Lung (tissue), 12 donors: ENCODE results near the gene MCM9. TPM values are rescaled to one million over a fixed set of nuclear protein-coding genes. Genes with fewer than 3 reads are reported as not detected.

ENCODE experiments used
- ATAC-seq: fragments of 200-7000 bp; cut with Tn5 transposase; one replicate; pipeline ENCODE4 v1.9.1; 2020; ENCODE audit warnings: moderate number of reproducible peaks; ENCODE audit not compliant: insufficient read depth, low FRiP score
- DNase-seq, 3 donors: peaks; one replicate each; pipeline ENCODE4 v3.0.0-alpha.2; 2013 to 2017
- H3K27ac ChIP-seq, 2 donors: one replicate each; pipeline ENCODE4 v1.5.1; 2013; ENCODE audit warnings: mild to moderate bottlenecking in 2 of 2, moderate library complexity in 2 of 2, control low read depth in 1 of 2, inconsistent platforms in 1 of 2, low read depth in 1 of 2, low read length in 1 of 2
- H3K27me3 ChIP-seq, 3 donors: one replicate each; pipeline ENCODE4 v1.5.1; 2013; ENCODE audit warnings: low read length in 2 of 3; ENCODE audit not compliant: control insufficient read depth in 3 of 3, insufficient read depth in 3 of 3
- H3K36me3 ChIP-seq, 4 donors: one replicate each; pipeline ENCODE4 v1.5.1; 2013; ENCODE audit warnings: low read length in 4 of 4, mild to moderate bottlenecking in 1 of 4, moderate library complexity in 1 of 4; ENCODE audit not compliant: control insufficient read depth in 4 of 4, insufficient read depth in 4 of 4
- H3K4me1 ChIP-seq, 5 donors: one replicate each; pipeline ENCODE4 v1.5.1; 2013; ENCODE audit warnings: low read length in 5 of 5, mild to moderate bottlenecking in 2 of 5, moderate library complexity in 1 of 5; ENCODE audit not compliant: control insufficient read depth in 5 of 5, insufficient read depth in 5 of 5
- H3K4me3 ChIP-seq: one replicate; pipeline ENCODE4 v1.5.1; 2013; ENCODE audit warnings: mild to moderate bottlenecking, control low read depth, moderate library complexity
- H3K9ac ChIP-seq, 2 donors: one replicate each; pipeline ENCODE4 v1.5.1; 2013; ENCODE audit warnings: low read length in 2 of 2, control low read depth in 1 of 2; ENCODE audit not compliant: insufficient read depth in 1 of 2
- H3K9me3 ChIP-seq, 4 donors: one replicate each; pipeline ENCODE4 v1.5.1; 2013; ENCODE audit warnings: low read length in 3 of 4, mild to moderate bottlenecking in 1 of 4, moderate library complexity in 1 of 4; ENCODE audit not compliant: control insufficient read depth in 4 of 4, insufficient read depth in 3 of 4
- WGBS, 2 donors: extraction: QIAGEN DNeasy Blood & Tissue Kit; methylation state at CpG; one replicate each; pipeline ENCODE4 v1.1.7; 2013; 5-methylcytosine and 5-hydroxymethylcytosine counted together
- polyA plus RNA-seq, 2 donors: library from polyadenylated mRNA; stranded (reverse); fragments of 200-250 nt; gene quantifications; one replicate each; pipeline ENCODE4 v1.2.1, GENCODE V29; 2013
- total RNA-seq, 2 donors: library from RNA; depleted of rRNA in 1 of 2; stranded (reverse); fragments of >200 nt in 1 of 2; gene quantifications; one replicate each; pipeline ENCODE4 v1.2.1, GENCODE V29; 2014 to 2021
- TF ChIP-seq, protein P1 (sequence below): IDR thresholded peaks from 2 replicates; pipeline ENCODE4 v1.5.1; 2012; ENCODE audit warnings: mild to moderate bottlenecking; ENCODE audit errors: control extremely low read depth, extremely low read depth
- donor health status: control.
- donor health status: control.
- donor health status: Bipolar disorder and iron deficiency.
- donor health status: healthy.
- donor health status: DM: yes; HTN: yes; CAD: no.

The MCM9 gene
- total and polyA plus RNA-seq, 4 donors: 4.8 to 28.6 (median 12.0) TPM

DNA sequence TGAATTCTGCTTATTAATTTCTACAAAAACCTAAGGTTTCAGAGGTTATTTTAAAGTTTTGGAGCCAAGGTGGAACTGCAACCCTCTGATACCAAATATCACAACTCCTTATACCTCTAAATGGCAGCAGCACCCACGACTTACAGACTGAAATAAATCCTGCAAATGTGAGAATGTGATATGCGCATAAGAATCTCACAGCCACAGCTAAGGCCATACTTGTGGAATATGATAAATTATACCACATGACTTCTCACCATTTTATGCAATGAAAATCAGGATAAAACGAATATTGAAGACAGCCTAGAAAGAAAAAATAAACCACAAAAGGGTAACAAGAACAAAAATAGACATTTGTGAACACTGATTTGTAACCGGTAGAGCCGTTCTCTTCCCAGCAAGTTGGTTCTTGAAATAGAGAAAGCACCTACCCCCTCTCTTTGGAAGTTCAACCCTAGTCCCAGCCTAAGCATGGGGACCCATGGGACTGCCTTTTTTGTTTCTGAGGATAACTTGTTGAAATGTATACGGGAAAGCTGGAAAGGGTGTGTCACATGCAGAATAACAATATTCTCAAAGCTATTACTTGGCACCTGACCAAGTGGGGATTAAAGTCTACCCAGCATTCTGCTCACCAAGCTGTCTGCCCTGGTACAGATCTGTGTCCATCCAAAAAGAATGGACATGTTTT lies 47.1 kb upstream of the MCM9 start:
- 88 to 90% methylated on average over 6 of the region's 6 CpGs for WGBS, 2 donors
- Histone ChIP-seq H3K4me1 (peaks cover 0 to 2% (median 0%) of the 10 kb centered on the region in 5 donors), H3K27me3 (no peaks in the 10 kb centered on the region), H3K36me3 (peaks cover 0 to 2% (median 0%) of the 10 kb centered on the region in 4 donors), H3K9ac (no peak overlapping the region), H3K4me3 (no peak overlapping the region), H3K27ac (no peak overlapping the region), H3K9me3 (no peaks in the 10 kb centered on the region)
- TF ChIP-seq, protein P1, sequence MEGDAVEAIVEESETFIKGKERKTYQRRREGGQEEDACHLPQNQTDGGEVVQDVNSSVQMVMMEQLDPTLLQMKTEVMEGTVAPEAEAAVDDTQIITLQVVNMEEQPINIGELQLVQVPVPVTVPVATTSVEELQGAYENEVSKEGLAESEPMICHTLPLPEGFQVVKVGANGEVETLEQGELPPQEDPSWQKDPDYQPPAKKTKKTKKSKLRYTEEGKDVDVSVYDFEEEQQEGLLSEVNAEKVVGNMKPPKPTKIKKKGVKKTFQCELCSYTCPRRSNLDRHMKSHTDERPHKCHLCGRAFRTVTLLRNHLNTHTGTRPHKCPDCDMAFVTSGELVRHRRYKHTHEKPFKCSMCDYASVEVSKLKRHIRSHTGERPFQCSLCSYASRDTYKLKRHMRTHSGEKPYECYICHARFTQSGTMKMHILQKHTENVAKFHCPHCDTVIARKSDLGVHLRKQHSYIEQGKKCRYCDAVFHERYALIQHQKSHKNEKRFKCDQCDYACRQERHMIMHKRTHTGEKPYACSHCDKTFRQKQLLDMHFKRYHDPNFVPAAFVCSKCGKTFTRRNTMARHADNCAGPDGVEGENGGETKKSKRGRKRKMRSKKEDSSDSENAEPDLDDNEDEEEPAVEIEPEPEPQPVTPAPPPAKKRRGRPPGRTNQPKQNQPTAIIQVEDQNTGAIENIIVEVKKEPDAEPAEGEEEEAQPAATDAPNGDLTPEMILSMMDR: no peak
- ATAC-seq (no peak), DNase-seq (no peak)

DNA sequence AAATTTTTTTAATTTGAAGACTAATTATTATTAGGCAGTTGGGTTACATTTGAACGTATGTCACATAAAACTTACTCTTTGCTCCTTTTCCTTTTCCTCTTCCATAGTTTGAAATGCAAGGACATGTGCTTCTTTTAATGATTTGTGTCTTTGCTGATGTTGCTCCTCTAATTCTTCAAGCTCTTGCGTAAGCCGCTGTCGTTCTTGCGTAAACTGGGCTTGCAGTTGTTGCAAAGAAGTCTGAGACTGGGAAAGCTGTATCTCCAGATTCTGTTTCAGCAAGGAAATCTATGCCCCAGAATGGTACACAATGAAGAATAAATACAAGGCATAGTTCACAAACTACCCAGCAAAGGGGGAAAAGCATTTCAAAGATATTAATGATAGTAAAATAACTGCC lies 45.1 kb upstream of the MCM9 start:
- H3K4me1 ChIP-seq: peaks cover 0 to 1% (median 0%) of the 10 kb centered on the region in 5 donors
- TF ChIP-seq, protein P1: no peak
- DNase-seq: peak; percentile 61 to 88 (median 76)

DNA sequence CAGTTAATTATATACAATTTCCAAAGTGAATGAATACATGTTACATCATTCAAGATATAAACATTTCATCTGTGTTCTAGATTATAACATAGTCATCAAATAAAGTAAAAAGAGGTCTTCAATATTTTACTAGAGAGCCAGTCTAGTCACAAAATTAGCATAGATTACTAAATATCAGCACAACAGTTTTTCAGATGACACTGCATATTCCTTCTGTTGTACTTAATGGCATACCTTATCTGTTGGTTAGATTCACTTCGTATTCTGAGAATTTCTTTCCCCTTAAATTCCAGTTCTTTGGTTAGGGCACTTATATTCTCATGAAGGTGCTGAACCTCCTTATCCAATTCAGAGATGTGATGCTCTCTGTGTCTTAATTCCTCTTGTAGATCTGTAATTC lies 39.8 kb upstream of the MCM9 start:
- WGBS, 2 donors: 81 to 90% methylated on average over 1 of the region's 1 CpG
- Histone ChIP-seq H3K27me3 (no peaks in the 10 kb centered on the region), H3K27ac (no peak overlapping the region), H3K36me3 (peaks cover 0 to 2% (median under 1%) of the 10 kb centered on the region in 4 donors), H3K9ac (no peak overlapping the region), H3K4me1 (no peaks in the 10 kb centered on the region), H3K4me3 (no peak overlapping the region), H3K9me3 (no peaks in the 10 kb centered on the region)
- TF ChIP-seq, protein P1: no peak
- no peak for DNase-seq
- ATAC-seq: no peak

More for the DNA sequence above, 45.1 kb upstream of the MCM9 start:
- WGBS, 2 donors: 51 to 71% methylated on average over 5 of the region's 5 CpGs
- Histone ChIP-seq H3K36me3 (peaks cover 0 to 2% (median 0%) of the 10 kb centered on the region in 4 donors), H3K27ac (no peak overlapping the region), H3K9me3 (no peaks in the 10 kb centered on the region), H3K4me3 (no peak overlapping the region), H3K27me3 (no peaks in the 10 kb centered on the region), H3K9ac (no peak overlapping the region)
- ATAC-seq: no peak
